Kidney glomerular epithelial cell (primary cell): ENCODE results near the gene SPOCK1.

Experiments
- DNase-seq: peaks from one replicate; lab custom pipeline; 2025; lab: John Stamatoyannopoulos, UW

SPOCK1 gene

DNA sequence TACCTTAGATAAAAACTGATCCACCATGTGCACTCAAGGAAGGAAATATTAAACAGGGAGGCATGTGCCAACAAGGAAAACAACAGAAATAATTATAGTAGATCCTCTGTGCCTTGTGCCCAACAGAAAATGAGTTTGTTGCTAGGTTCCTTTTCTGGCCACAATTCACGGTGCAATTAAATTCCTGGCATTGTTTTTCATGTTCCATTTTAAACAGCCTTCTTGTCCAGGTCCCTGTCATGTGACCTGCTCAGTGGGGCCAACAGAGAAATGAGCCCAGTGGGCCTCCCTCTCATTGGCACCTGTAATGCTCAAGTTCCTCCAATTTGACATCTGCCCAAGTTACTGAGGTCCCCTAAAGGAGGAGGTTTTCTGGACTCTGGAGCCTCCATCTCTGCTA lies 56.5 kb downstream of the SPOCK1 start:
- no peak for DNase-seq

DNA sequence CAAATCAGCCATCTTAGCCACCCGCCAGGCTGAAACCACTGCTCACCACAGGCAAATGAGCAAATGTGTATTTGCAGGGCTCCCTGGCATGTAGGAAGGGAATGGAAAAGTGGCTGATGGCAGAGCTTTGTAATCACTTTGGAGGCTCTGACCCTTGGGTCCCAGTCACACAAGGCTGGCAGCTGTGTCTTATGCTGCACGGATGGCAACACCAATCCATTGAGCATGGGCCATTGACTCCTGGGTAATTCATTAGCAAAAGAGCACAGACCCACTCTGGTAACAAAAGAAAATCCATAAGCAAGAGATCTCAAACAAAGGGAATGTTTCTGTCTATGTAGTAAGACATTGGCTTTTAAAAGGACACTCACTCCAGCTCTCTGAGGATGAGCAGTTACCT lies 57.6 kb downstream of the SPOCK1 start:
- DNase-seq = no peak

DNA sequence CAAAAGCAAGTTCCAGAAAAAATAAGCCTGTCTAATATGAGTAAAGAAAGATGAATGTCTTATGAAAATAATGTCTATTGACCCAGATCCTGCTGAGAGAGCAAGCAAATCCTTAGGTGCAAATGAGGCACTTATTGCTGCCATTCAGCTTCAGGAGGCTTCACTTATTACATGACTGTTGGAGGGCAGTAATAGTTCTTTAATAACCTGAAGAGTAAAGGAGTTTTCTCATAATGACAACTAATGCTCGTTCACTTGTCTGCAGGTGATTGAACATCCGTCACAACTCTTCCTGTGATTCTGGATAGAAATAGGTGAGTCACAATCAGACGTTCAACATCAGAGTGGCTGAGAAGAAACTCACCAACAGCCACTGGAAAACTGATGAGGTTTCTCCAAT lies 58.3 kb downstream of the SPOCK1 start:
- DNase-seq = no peak

DNA sequence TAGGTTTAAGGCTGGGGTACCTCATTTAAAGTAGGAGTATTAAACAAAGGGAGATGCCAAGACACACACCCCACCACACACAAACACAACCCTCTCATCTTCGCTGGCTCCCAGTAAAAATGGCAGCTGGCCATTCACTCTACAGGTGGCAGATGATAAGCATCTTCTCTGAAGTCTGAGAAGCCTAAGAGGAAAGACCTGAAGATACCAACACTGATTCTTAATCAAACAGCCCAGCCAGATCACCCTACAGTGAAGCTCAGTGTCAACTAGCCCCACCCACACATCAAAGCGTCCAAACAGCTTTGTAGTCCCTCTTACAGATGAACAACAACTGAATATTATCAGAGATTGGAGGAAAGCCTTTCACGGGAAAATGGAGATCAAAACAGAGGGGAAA lies 59.5 kb downstream of the SPOCK1 start:
- DNase-seq = no peak

DNA sequence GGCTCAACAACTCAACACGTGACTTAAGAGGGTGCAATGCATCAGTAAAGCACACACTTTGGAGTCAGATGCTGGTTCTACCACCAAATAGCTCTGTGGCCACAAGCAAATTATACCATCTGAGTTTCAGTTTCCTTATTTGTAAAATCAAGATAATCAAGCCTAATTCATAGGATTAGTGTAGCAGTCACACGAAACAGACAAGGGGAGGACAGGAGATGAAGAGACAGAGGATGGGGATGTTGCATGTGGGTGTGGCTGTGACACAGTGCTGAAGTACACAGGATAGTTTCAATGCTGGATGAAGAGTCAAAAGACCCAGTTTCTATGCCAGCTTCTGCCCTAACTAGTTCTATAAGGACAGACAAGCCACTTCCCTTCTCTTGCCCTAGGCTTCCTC lies 60.2 kb downstream of the SPOCK1 start:
- DNase-seq = no peak

DNA sequence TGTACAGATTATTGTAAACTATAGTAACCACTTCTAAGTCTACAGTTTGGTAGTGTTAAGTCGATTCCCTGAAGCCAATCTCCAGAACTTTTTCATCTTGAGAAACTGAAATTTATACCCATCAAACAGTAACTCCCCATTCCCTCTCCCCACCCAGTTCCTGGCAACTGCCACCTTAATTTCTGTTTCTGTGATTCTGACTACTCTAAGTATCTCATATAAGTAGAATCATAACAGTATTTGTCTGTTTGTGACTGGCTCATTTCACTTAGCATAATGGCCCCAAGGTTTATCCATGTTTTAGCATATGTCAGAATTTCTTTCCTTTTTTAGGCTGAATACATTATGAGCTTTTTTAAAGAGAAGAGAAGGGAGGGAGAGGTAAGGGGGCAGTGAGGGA lies 61.4 kb downstream of the SPOCK1 start:
- DNase-seq = no peak

DNA sequence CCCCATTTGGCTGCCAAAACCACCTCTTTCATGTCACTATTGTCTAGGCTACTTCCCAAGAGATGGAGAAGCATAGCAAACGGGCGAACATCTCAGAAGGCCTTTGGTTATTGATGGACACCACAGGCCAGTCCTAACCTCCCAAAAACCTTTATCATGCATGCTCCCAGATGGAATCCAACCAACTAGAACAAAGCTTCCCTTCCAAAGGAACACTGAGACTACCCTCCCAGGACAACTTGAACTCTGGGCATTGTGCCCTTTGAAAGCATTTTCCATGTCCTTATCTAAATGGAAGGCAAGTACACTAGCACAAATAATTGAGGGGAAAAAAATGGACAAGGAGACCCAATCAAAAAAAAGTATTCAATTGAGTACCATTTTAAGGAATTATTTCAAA lies 65.6 kb downstream of the SPOCK1 start:
- no peak for DNase-seq

DNA sequence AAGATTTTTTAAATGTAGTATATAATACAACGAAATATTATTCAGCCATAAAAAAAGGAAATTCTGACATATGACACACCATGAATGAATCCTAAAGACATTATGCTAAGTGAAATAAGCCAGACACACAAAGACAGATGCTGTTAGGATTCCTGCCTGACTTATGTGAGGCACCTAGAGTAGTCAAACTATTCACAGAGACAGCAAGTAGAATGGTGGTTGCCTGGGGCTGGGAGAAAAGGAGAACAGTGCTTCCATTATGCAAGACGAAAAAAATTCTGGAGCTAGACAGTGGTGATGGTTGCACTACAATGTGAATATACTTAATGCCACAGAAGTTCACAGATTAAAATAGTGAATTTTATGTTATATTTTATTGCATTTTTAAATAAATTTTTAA lies 66.8 kb downstream of the SPOCK1 start:
- no peak for DNase-seq

DNA sequence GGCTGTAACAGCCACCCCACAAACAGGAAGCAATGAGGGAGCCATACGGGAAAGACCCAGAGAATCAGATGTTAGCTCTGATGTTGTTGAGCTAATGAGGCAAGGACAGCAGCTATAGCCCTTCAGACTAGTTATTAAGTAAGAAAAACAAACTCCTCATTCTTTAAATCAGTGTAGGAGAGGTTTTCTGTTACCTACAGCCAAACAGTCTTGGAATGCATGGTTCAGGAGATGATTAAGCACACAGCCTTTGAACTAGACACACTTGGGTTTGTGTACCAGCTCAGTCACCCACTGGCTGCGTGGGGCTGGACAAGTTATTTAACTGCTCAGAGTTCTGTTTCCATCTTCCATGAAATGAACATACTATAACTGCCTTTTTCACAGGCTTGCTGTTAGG lies 68.1 kb downstream of the SPOCK1 start:
- peak; percentile 64 for DNase-seq

DNA sequence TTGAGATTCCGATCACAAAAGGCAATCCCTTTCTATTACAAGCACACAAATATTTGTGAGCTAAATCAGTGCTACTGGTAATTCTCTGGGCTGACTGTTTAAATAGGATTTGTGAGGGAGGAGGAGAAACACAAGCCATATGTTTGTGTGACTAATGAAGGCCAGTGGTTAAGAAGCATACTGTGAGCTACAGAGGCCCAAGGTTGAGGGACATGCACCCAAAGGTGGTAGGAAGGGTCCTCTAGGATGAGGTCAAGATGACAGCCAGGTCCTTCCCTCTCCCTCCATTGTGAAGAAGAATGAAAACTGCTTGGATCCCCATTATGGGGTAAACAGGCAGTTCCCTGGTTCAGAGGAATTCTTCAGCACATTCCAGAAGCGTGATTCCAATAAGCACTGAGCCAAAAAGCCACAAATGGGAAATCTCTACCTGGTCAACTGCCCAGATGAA lies 83.9 kb downstream of the SPOCK1 start:
- peak; percentile 92 for DNase-seq

DNA sequence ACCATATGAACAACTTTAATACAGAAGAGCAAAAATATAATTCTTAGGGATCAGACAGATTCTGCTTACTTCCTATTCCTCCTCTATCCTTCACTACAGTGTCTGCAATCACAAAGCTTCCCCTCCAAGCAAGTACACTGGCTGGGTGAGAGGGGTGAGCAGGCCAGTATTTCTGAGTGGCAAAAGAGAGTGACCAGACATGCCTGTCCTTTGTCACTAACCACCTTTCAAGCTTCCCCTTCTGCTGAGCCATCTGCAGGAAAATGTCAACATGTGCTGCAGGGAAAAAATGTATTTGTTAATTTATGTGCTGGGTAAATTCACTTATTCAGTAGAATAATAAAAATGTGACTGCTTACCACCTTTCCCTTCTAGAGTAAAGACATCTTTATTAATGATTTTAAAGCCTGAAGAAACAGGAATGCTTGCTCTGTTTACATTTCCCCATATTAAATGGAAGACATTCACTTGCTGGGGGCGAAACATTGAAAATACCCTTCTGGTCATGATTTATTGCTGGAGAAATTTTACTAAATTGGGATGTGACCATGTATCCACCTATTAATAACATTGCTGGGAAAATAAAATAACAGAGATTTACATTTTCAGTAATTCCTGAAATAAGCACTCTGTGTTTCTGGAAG lies 84.9 kb downstream of the SPOCK1 start:
- no peak for DNase-seq

DNA sequence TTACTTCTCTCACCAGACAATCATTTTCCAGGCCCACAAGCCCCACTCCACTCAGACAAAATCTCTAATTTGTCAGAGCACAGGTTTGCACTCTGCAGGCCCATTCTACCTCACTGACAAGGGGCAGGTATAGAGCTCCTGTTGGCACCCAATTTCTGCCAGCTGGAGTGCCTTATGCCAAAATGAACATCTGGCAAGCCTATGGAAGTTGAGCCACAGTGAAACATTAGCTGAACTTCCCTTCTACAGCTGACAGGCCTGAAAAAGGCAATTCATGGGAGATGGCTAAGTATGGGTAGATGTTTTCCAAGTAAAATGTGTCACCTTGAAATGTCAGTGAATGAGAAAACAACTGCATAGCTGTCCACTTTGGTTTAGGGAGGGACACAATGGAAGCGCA lies 87.0 kb downstream of the SPOCK1 start:
- no peak for DNase-seq

DNA sequence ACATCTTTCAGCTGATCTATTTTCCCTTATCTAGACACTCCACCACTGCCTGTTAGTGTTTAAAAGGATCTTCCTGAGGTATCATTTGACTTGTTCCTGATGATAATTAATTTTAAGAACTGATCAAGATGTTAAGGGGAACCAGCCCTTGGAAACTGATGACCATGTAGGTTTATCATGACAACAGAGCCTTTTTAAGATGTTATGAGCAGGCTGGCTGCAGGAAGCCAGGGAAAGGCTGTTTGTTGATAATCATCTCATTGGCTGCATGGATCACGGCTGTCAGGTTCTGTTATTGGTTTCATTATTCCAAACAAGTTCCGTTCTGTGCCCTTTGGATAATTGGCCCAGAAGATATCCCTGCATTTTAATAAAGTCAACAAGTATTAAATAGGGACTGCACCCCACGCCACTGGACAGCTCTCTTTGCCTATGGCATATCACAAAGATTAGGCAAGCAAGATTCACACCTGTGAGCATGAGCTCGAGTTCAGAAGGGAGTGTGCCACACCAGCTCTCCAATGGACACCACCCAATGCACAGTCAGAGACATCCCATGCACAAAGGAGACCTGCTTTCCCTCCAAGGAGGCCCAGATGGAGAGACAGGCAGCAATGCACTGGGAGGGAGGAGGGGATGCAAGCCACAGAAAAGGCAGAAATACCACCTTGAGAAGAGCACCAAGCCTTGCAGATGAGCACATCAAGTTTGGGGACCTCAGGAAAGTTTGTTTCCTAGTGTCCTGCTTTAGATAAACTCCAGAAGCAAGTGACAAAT lies 88.7 kb downstream of the SPOCK1 start:
- DNase-seq = no peak

DNA sequence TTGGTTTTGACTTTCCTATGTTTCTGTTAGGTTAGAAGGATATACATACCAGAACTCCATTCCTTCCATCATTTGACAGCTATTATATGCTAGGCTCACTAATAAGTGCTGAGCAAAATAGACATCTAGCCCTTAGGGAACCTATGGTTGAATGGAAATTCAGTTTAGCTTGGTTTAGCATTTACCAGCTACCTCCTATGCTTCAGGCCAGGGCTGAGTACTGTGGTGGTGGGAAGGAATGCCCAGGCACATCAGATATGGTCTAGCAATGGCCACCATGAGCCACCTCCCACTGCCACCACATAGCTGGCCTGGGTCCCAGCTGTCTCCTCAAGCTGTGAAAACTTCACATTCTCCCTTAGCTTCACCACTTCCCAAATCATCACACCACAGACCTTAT lies 89.4 kb downstream of the SPOCK1 start:
- DNase-seq = no peak

DNA sequence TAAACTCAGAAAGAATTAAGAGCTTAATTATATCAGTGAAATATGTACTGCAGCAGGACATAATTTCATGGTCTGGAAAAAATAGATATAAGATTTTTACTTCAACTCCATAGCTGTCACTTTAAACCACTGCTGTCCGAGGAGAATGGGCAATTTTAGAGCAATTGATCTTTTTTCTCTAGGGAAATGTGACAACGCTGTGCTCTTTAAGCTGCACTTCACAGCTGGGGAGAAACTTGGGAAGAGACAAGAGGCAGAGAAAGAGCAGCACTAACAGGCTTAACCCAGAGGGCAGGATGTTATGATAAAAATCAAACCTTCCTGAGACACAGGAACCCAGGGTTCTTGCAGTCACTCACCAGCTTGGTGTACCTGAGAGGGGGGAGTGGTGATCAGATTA lies 92.0 kb downstream of the SPOCK1 start:
- no peak for DNase-seq

DNA sequence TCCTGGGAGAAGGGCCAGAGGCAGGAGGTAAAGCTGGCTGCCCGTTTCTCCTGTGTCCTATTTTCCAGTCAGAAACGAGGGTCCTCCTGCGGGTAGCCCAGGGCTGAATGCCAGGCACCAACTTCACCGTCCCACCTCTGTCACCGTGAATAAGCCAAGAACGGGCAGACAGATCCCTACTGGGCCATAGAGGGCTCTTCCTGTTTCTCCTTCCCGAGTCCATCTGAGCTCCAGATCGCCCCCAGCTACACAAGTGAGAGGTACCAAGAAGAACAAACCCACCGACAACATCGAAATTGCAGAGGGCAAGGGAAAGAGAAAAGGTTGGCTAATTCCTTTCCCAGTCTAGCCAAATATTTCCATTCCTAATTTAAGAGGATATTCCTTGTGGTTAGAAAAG lies 93.7 kb downstream of the SPOCK1 start:
- DNase-seq = no peak

DNA sequence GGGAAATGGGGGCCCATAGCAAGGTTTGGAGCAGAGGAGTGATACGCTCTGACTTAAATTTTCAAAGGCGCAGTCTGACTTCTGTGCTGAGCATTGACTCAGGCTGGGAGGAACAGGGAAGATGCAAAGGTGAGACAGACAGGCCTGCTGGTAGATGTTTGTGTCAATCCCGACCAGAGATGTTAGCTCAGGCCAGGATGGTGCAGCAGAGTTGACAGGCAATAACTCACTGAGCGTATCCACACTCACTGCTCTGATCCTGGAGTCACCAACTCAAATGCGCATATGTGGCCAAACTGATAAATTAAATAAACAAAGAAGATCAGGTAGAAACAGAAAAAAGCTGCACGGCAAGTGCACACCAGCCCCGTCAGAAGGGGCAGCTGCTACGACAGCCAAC lies 95.3 kb downstream of the SPOCK1 start:
- DNase-seq = no peak

DNA sequence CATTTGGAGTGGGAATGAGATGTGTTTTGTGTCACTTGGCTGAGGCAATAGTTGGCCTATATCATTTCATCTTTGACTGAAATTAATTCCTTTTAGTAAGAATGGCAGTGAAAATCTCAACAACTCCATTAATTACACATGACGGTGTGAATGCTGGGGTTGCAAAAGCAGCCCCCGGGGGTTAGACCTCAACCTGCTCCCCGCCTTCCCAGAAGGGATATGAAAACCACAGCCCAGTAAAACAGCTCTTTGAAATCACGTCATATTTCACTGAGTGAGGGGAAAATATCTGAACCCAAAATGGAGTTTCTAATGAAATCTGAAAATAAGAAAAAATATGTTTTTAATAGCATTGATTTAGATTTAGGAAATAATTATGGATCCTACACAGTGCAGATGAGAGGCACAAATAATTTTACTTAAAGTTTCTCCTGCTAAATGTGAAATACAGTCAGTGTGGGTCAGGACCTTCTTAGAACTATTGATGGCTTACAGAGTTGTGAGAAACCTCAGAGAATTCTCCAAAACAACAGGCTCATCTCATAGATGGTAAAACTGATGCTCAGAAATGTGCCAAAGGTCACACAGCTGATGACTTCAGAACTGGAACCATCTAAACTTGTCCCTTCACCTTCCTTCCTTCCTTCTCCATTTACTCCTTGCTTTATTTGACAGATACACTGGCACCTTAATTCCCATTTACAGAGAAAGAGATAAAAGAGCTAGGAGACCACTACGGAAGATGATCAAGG lies 96.5 kb downstream of the SPOCK1 start:
- DNase-seq = no peak

DNA sequence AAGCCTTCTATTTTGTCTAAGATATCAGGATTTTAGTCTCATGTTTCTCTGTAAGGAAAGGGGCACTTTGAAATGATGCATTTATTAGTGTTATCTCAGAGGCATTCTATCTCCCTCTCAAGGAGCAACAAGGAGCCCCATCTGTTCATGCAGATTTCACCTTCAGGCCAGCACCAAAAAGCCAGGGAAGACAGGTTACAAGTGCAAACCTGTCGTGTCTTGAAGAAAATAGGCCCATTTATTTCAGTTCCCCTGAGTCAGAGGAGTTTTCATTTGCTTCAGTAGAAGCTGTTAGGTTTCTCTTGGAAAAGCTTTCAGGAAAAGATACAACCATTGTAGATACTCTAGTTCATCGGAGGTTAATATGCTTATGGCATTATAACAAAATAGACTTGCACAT lies 97.2 kb downstream of the SPOCK1 start:
- DNase-seq = no peak

DNA sequence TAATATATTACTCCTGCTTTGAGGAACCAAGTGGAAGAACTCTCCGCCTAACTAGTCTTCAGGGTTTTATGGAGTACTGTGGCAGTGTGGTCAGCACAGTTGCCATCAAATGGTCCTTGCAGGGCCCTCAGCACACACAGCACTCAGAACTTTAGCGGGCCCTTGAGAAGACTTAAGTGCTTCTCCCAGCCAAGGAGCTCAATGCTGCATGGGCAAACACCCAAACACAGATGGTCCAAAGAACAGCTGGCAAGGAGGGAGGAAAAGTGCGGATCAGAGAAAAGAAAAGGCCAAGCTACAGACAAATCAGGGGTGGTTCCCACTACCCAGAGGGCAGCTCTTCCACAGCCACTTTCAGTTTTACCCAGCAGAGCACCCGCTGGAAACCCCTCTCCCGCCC lies 98.6 kb downstream of the SPOCK1 start:
- DNase-seq = no peak

DNA sequence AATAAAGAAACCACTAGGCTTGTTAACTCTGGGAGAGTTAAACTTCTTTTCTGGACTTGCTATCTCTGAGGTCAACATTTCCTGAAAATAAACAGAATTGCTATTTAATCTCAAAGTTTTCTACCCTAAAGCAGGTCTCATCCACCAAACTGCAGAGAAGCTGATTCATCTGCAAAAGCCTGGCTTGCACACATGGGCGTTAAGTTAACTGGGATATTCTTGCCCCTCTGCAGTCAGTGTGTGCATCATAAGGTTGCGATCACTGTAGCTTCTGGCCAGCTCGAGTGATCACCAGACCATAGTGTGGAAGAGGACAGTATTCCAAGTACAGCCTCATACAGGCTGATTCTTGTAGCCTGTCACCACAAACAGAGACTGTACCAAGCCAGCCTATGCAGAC lies 99.2 kb downstream of the SPOCK1 start:
- no peak for DNase-seq

DNA sequence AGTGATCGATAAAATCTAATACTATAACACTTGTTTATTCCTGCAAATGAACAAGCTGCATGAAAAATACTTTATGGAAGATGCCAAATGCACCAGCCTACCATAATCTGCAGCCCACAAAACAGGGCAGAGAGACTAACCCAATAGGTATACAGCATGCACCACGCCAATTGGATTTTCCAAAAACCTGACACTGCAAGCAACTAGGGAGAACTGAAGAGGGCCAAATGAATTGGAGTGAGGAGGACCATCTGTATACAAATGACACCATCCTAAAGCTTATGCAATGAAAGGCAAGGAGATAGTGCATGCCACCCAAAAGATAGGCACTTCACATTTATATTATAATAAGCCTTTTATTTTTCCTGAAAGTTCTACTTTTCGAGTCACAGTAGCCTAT lies 100.4 kb downstream of the SPOCK1 start:
- no peak for DNase-seq

DNA sequence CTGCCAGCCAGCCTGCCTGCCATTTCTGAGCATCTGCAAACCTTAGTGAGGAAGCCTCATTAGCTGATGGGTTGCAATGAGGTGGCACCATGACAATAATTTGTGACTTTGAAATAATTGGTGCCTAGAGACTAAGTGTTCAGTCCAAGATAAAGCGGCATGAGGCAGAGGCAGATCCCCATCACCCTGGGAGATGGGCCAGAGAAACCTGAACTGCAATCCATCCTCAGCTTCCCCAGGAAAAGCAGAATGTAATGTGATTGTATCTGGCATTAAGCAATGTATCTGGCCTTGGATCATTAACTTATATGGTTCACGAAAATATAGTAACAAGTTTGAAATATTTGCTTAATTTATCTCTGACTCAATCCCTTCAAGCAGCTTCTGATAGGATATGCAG lies 101.0 kb downstream of the SPOCK1 start:
- no peak for DNase-seq
